ENCODE results near the gene GRIA1.

The GRIA1 gene

DNA sequence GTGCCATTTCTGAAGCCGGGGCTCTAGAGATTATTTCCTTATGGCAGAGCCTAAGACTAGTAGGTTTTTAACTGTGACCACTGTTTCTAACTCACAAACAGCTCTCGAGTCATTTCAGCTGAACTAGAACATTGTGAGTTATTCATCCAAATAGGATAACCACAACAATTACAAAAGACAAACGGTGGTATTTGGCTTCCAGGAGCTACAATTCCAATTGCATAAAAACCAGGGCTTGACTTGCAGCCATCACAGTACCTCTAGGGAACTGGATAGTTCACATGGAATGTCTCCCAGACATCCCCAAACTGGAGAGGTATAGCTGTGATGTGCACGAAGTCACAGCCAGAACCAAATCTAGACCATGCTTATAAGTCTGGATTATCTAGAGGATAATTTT, 323.4 kb downstream of the GRIA1 start:
- DNase-seq (ENCODE audit: low read depth) = no peak
- no peak overlapping the region for H3K4me3 ChIP-seq (replicated peaks; ENCODE audit: low read depth, low read length)
- TF ChIP-seq, protein P1, sequence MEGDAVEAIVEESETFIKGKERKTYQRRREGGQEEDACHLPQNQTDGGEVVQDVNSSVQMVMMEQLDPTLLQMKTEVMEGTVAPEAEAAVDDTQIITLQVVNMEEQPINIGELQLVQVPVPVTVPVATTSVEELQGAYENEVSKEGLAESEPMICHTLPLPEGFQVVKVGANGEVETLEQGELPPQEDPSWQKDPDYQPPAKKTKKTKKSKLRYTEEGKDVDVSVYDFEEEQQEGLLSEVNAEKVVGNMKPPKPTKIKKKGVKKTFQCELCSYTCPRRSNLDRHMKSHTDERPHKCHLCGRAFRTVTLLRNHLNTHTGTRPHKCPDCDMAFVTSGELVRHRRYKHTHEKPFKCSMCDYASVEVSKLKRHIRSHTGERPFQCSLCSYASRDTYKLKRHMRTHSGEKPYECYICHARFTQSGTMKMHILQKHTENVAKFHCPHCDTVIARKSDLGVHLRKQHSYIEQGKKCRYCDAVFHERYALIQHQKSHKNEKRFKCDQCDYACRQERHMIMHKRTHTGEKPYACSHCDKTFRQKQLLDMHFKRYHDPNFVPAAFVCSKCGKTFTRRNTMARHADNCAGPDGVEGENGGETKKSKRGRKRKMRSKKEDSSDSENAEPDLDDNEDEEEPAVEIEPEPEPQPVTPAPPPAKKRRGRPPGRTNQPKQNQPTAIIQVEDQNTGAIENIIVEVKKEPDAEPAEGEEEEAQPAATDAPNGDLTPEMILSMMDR (IDR thresholded peaks at IDR 0.05; ENCODE audit: low read length, missing control alignments) = no peak

DNA sequence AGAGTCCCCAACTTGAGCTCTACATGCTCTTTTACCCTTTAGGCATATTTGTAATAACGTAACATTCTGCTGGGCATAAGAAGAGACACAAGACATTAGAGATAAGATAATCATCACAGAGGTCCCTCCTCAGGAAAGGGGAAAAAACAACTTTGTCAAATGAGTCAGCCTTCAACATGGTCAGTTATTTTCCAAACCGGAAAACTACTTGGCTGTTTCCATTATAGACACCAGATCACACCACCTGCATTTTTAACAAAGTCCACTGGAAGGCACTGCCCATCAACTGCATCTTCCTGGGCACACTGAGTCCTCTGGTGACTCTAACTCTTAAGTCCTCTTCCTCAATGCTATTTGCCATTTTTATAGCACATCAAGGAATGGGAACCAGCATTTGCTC, 326.4 kb downstream of the GRIA1 start:
- TF ChIP-seq, protein P1 (IDR thresholded peaks at IDR 0.05; ENCODE audit: low read length, missing control alignments) = no peak
- DNase-seq (ENCODE audit: low read depth) = no peak
- H3K4me3 ChIP-seq (replicated peaks; ENCODE audit: low read depth, low read length) = no peak overlapping the region

GRCh38 chr5:153818626-153819025, 328.2 kb downstream of the GRIA1 start:
- no peak for DNase-seq (ENCODE audit: low read depth)
- H3K4me3 ChIP-seq (replicated peaks; ENCODE audit: low read depth, low read length) = no peak overlapping the region
- TF ChIP-seq, protein P1 (IDR thresholded peaks at IDR 0.05; ENCODE audit: low read length, missing control alignments) = no peak

DNA sequence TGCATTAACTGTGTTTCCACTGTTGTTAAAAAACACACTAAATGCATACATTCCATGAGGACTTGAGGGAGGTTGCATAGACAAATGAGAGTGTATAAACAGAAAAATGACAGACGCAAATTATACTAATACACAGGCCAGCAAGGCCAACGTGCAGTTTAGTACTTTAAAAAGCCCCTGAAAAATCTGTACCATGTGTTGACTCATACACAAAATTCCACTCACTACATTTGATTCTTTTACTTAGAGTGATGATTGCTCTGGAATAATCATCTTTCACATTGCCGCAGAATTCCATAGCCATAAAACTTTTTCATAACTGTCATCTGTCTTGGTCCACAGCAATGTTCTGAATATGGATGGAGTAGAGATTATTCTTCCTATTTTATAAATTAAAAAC, 332.6 kb downstream of the GRIA1 start:
- no peak overlapping the region for H3K4me3 ChIP-seq (replicated peaks; ENCODE audit: low read depth, low read length)
- no peak for DNase-seq (ENCODE audit: low read depth)
- TF ChIP-seq, protein P1 (IDR thresholded peaks at IDR 0.05; ENCODE audit: low read length, missing control alignments) = no peak

DNA sequence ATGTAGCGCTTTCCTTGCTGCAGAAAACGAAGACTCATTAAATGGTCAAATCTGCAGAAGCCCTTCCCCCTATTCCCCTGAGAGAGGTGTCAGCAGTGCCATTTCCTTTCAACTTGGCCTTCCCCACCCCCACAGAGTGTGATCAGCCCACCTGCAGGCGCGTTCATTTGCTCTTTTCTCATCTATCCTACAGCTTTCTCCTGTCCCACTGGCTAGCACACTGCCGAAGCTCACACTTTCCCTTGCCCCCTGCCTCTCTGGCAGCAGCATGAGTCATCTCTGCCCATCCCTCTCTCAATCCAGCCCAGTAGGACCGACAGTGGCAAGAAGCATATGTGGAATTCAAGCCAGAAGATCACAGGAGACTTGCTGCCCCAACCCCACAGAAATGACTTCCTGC, 334.4 kb downstream of the GRIA1 start:
- TF ChIP-seq, protein P1 (IDR thresholded peaks at IDR 0.05; ENCODE audit: low read length, missing control alignments) = no peak
- no peak for DNase-seq (ENCODE audit: low read depth)

GRCh38 chr5:153827397-153827796, 336.9 kb downstream of the GRIA1 start:
- TF ChIP-seq, protein P1 (IDR thresholded peaks at IDR 0.05; ENCODE audit: low read length, missing control alignments) = no peak
- DNase-seq (ENCODE audit: low read depth) = no peak
- no peak overlapping the region for H3K4me3 ChIP-seq (replicated peaks; ENCODE audit: low read depth, low read length)

More for the DNA sequence above, 334.4 kb downstream of the GRIA1 start:
- H3K4me3 ChIP-seq (replicated peaks; ENCODE audit: low read depth, low read length) = no peak overlapping the region

DNA sequence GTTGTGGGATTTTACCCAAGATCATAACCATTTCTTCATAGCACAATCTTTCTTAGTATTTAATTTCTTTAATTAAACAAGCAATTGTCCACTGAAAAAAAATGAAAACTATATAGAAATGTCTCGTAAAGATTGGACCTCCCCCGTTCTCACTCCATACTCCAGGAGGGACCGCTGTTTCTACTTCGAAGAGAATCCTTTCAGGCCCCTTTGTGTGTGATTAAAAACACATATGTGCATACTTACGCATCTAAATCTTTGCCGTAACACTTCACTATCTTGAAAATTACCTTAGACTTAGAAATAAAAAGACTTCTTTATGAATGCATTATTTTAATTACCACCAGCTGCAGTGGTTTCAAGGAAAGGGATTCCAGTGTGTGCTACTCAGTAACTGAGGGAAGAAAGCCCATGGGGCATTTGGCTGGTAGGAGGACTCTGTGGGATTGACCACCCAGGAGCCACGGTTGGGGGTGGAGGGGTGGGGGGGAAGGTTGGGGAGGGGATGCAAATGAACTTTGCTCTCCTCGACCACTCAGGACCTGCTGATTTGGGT, 339.1 kb downstream of the GRIA1 start:
- DNase-seq (ENCODE audit: low read depth) = no peak
- TF ChIP-seq, protein P1 (IDR thresholded peaks at IDR 0.05; ENCODE audit: low read length, missing control alignments) = no peak
- no peak overlapping the region for H3K4me3 ChIP-seq (replicated peaks; ENCODE audit: low read depth, low read length)

Measured in fibroblast of pulmonary artery (primary cell).